Measurements from ENCODE around the gene SOCS7. TPM values are rescaled to one million over a fixed set of nuclear protein-coding genes. Genes with fewer than 3 reads are reported as not detected.

Gene SOCS7
- total and polyA plus RNA-seq, 10 of the 15 experiments (the other 5 are each of a cell fraction or from before 2014, with no cell fraction given), result 0.68 to 12.8 (median 7.3) TPM

GRCh38 chr17:38334480-38335364 is 16.9 kb upstream of the SOCS7 start (continued):
- no peak for TF ChIP-seq BCLAF1 (IDR thresholded peaks at IDR 0.05)
- no peak for TF ChIP-seq POLR2AphosphoS2 (IDR thresholded peaks at IDR 0.05; ENCODE audit: low read depth, low read length)

GRCh38 chr17:38336838-38337237 is 14.8 kb upstream of the SOCS7 start:
- Histone ChIP-seq H3K27me3 (replicated peaks in 1 of 2; ENCODE audit: control insufficient read depth in 2 of 2, insufficient read depth in 2 of 2, low read length in 1 of 2) (no peaks in the 10 kb centered on the region), H3K4me1 (ENCODE audit: control insufficient read depth, insufficient read depth, low read length) (no peaks in the 10 kb centered on the region), H4K20me1 (ENCODE audit: control insufficient read depth, insufficient read depth) (no peaks in the 10 kb centered on the region), H3K27ac (ENCODE audit: control insufficient read depth, insufficient read depth) (no peak overlapping the region), H3K36me3 (ENCODE audit: control insufficient read depth in 2 of 2, insufficient read depth in 2 of 2, low read length in 1 of 2) (no peaks in the 10 kb centered on the region), H3K4me3 (no peak overlapping the region), H3K4me2 (ENCODE audit: control insufficient read depth, insufficient read depth) (no peak overlapping the region), H2AFZ (ENCODE audit: control insufficient read depth, low read depth, low read length) (no peak overlapping the region), H3K9ac (ENCODE audit: control insufficient read depth, insufficient read depth, low read length) (no peak overlapping the region), H3K79me2 (ENCODE audit: control insufficient read depth, insufficient read depth, low read length) (no peaks in the 10 kb centered on the region), H3K9me3 (replicated peaks; ENCODE audit: control insufficient read depth, insufficient read depth, low read length) (no peaks in the 10 kb centered on the region)
- BruUV-seq (replicated peaks), result no TSS peak
- RAD21 ChIA-PET (ENCODE audit: unreplicated experiment), result no interaction called here
- POLR2A ChIA-PET, result interaction anchor here (0.6 kb wide), 1 partner anchor 14 kb away, joined by 3 read pairs; no protein-coding TSS in a partner anchor
- DNase-seq (ENCODE audit: low read depth, low spot score), result no peak
- in situ Hi-C loops (cut with MboI) (no loop called here), intact Hi-C loops (cut with micrococcal nuclease; ENCODE audit: unreplicated experiment) (no loop called here)
- TF ChIP-seq SIX5 (IDR thresholded peaks at IDR 0.05; ENCODE audit: low read depth, low read length, severe bottlenecking) (no peak), HDAC2 (IDR thresholded peaks at IDR 0.05) (no peak)
- 68% methylated on average over 11 of the region's 11 CpGs for WGBS (ENCODE audit: insufficient coverage, insufficient replicate concordance, low lambda C conversion rate, missing lambda C conversion rate)
- SMC1A ChIA-PET (ENCODE audit: uncharacterized antibody, unreplicated experiment), result no interaction called here
- CTCF ChIA-PET, result interaction anchor here (1.2 kb wide), 1 partner anchor 77 kb away, joined by 4 read pairs; no protein-coding TSS in a partner anchor
- no peak for FAIRE-seq
- ATAC-seq, result no peak

Measured in GM12878 (cell line).